Heart right ventricle (tissue), 16 donors: ENCODE data around the gene TUFM. TPM values are rescaled to one million over a fixed set of nuclear protein-coding genes. Genes with fewer than 3 reads are reported as not detected.

Source experiments
- ATAC-seq, 8 donors: fragments of 200-7000 bp; cut with Tn5 transposase; one replicate each; pipeline ENCODE4 v1.9.1; 2020; ENCODE audit warnings: mild to moderate bottlenecking in 8 of 8, moderate library complexity in 8 of 8, moderate number of reproducible peaks in 1 of 8
- DNase-seq, 2 donors: peaks; one replicate each; pipeline ENCODE4 v3.0.0-alpha.2; 2020
- H3K27ac ChIP-seq, 10 donors: fragments of 200-600 bp; sonication (generic) in 2 of 10; one replicate each; pipeline versions ENCODE4 v1.5.0 to v1.8.0; 2020 to 2022; ENCODE audit warnings: mild to moderate bottlenecking in 3 of 10
- H3K27me3 ChIP-seq, 7 donors: fragments of 200-600 bp; one replicate each; pipeline ENCODE4 v1.8.0; 2021 to 2022; ENCODE audit warnings: mild to moderate bottlenecking in 2 of 7
- H3K36me3 ChIP-seq, 9 donors: fragments of 200-600 bp; sonication (generic) in 1 of 9; one replicate each; pipeline versions ENCODE4 v1.5.0 to v1.8.0; 2020 to 2022; ENCODE audit warnings: mild to moderate bottlenecking in 2 of 9
- H3K4me1 ChIP-seq, 9 donors: fragments of 200-600 bp; sonication (generic) in 1 of 9; one replicate each; pipeline versions ENCODE4 v1.5.0 to v1.8.0; 2020 to 2022; ENCODE audit warnings: mild to moderate bottlenecking in 4 of 9
- H3K4me3 ChIP-seq, 10 donors: fragments of 200-600 bp; sonication (generic) in 2 of 10; one replicate each; pipeline versions ENCODE4 v1.5.0 to v1.8.0; 2020 to 2022; ENCODE audit warnings: mild to moderate bottlenecking in 7 of 10, moderate library complexity in 2 of 10
- H3K9me3 ChIP-seq, 11 donors: fragments of 200-600 bp in 10 of 11; sonication (generic) in 2 of 11; one replicate each; pipeline versions ENCODE4 v1.5.0 to v1.8.0; 2013 to 2022; ENCODE audit warnings: mild to moderate bottlenecking in 2 of 11, control low read depth in 1 of 11, moderate library complexity in 1 of 11
- CTCF ChIP-seq, 9 donors: fragments of 200-600 bp; sonication (generic) in 2 of 9; IDR thresholded peaks; one replicate each; pipeline versions ENCODE4 v1.5.0 to v1.8.0; 2021 to 2022; ENCODE audit warnings: antibody characterized with exemption in 9 of 9, mild to moderate bottlenecking in 5 of 9, moderate library complexity in 1 of 9
- WGBS, 2 donors: extraction: QIAGEN DNeasy Blood & Tissue Kit; methylation state at CpG; one replicate each; pipeline ENCODE4 v1.1.7; 2013; ENCODE audit warnings: inconsistent platforms in 1 of 2; 5-methylcytosine and 5-hydroxymethylcytosine counted together
- intact Hi-C, 10 donors: fragments of 100-400 bp; cut with DNase I; formaldehyde crosslinking; loops; one replicate each; pipeline versions ENCODE4 v1.11.1 to v1.14.2; 2022
- polyA plus RNA-seq, 2 donors: library from polyadenylated mRNA; stranded (reverse); fragments of 200-250 nt; gene quantifications; one replicate each; pipeline ENCODE4 v1.2.3, GENCODE V29; 2013
- total RNA-seq, 10 donors: library from RNA; stranded (reverse); fragmentation: NEBNext Ultra II Directional in 3 of 10; extraction: Animal tissue kit (Norgen Biotek cat#: 25700) in 3 of 10; gene quantifications; one replicate each; pipeline versions ENCODE4 v1.2.1 to v1.2.4, GENCODE V29; 2021 to 2023
- donor health status: Arrhythmogenic right ventricular cardiomyopathy.
- donor health status: ischemic (EF 13 %, LVEDD 7.1; RV severe dilation, severe dysfunction).
- donor health status: healthy with polysubstance abuse.
- donor health status: DM: no; HTN: yes; CAD: no.
- donor health status: DM: no; HTN: no; CAD: no.
- donor health status: ischemic (EF 25% LVEDD 6.9; RV normal size, moderate dysfunction).
- donor health status: ischemic (EF 25% LVEDD 5.7; RV mildly dilated, moderate dysfunction).
- donor health status: healthy.
- donor health status: DM: yes; HTN: yes; CAD: no.
- donor health status: Ischemic cardiomyopathy.
- donor health status: ischemic (EF 35%, LVEDD 5.7; RV mildly dilated, moderate dysfunction).
- donor health status: nonischemic (EF 11% LVEDD 7.7; RV severe dilation, severe dysfunction).
- donor health status: DM: yes; HTN: yes; CAD: no.
- donor health status: PGD.
- donor health status: ischemic (EF 29% LVEDD 5.4; RV normal size, mild dysfunction).
- donor health status: nonischemic (EF 23%, LVEDD 6.1; RV moderate dilation, normal function).

The TUFM gene
- total and polyA plus RNA-seq, 12 donors = 193 to 362 (median 242) TPM

DNA sequence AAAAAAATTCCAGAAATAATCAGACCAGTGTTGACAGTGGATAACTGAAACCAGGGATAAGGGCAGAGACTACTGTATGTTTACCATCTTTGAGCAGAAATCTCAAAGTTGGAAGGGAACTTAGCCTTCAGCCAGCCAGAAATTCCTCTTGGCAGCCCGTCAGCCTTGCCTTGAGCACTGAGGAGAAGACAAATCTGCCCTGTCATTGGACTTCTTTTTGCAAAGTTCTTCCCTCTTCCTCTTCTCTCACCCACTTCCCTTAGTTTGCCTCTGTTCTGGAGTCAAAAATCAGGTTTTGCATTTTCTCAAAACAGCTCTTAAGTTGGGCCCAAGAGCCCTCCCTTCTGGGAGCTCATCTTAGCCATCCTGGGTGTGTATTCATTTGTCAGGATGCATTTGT is 6.2 kb downstream of the TUFM start:
- peaks cover 0 to 6% (median 2%) of the 10 kb centered on the region in 9 donors for H3K4me1 ChIP-seq
- H3K4me3 ChIP-seq = no peak overlapping the region
- H3K9me3 ChIP-seq = no peaks in the 10 kb centered on the region
- H3K27ac ChIP-seq = no peak overlapping the region
- DNase-seq = no peak
- intact Hi-C loops = no loop called here
- TF ChIP-seq CTCF (IDR thresholded peaks at IDR 0.05) = no peak
- ATAC-seq = no peak
- WGBS, 2 donors = 26 to 74% methylated on average over 1 of the region's 1 CpG
- peaks cover 6 to 87% (median 59%) of the 10 kb centered on the region in 9 donors for H3K36me3 ChIP-seq
- no peaks in the 10 kb centered on the region for H3K27me3 ChIP-seq

- H3K27ac ChIP-seq = no peak overlapping the region
- TF ChIP-seq CTCF (IDR thresholded peaks at IDR 0.05) = no peak
Measured at GRCh38 chr16:28839004-28839639, 7.0 kb downstream of the TUFM start.

DNA sequence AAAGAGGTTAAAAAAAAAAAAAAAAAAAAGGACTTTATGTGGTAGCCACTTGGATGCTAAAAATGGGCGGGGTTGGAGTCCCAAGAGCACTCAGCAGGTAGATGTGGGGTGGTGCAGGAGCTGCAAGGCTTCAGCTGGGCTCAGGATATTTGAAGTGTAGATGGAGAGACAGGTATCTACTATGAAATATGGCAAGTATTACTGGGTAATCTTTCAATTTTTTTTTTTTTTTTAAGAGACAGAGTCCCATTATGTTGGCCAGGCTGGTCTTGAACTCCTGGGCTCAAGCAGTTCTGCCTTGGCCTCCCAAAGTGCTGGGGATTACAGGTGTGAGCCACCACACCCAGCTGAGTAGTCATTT is 7.6 kb downstream of the TUFM start:
- no peak for TF ChIP-seq CTCF (IDR thresholded peaks at IDR 0.05)
- H3K27ac ChIP-seq = no peak overlapping the region
- no peaks in the 10 kb centered on the region for H3K27me3 ChIP-seq
- 92 to 95% methylated on average over 1 of the region's 1 CpG for WGBS, 2 donors
- no peak for DNase-seq
- no peak for ATAC-seq
- H3K4me3 ChIP-seq = no peak overlapping the region
- no peaks in the 10 kb centered on the region for H3K9me3 ChIP-seq
- intact Hi-C loops = no loop called here
- peaks cover 15 to 87% (median 61%) of the 10 kb centered on the region in 9 donors for H3K36me3 ChIP-seq
- H3K4me1 ChIP-seq = no peaks in the 10 kb centered on the region

More at GRCh38 chr16:28839004-28839639, 7.0 kb downstream of the TUFM start:
- no peaks in the 10 kb centered on the region for H3K4me1 ChIP-seq
- no peak for DNase-seq
- WGBS, 2 donors = 93 to 96% methylated on average over 14 of the region's 14 CpGs
- H3K4me3 ChIP-seq = no peak overlapping the region
- peaks cover 13 to 87% (median 61%) of the 10 kb centered on the region in 9 donors for H3K36me3 ChIP-seq
- H3K9me3 ChIP-seq = no peaks in the 10 kb centered on the region
- intact Hi-C loops = no loop called here
- H3K27me3 ChIP-seq = no peaks in the 10 kb centered on the region
- ATAC-seq = no peak

DNA sequence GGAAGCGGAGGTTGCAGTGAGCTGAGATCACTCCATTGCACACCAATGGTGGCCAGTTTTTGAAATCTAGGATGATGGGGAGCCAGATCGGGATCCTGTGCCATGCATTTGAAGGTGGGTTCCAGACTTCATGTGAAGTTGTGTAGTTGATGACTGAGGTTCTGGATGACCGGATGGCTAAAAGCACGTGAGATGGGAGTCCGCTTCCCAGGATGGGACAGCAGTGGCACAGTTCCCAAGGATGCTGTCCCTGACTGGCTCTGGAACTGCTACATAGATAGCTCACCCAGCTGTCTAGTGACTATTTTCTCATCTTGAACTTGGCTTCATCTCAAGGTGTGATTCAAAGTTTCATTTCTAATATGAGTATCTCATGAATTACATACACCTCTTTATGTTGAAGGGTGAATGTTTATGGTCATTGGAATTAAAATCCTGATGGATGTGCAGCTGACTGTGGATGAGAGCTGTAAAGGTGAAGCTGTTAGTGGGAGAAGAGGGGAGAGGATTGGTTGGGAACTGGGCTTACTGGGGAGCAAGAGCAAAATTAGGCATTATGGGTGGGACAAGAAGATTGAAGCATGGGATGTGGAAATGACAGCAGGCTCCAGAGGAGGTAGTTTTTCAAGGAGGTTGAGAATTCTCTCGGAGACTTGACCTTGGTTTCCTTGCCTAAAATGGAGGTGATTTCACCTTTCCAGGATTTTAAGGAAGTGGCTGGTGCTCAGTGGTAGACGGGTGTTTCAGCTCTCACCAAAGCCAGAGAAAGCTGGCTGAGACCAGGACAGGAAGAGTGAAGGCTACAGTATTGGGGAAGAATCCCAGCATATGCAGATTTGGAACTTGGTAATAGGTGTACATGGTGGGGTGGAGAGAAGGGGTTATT is 8.2 kb downstream of the TUFM start:
- H3K27ac ChIP-seq = no peak overlapping the region
- ATAC-seq (no peak), DNase-seq (no peak)
- no peaks in the 10 kb centered on the region for H3K9me3 ChIP-seq
- WGBS, 2 donors = 86 to 90% methylated on average over 7 of the region's 7 CpGs
- H3K36me3 ChIP-seq = peaks cover 15 to 87% (median 61%) of the 10 kb centered on the region in 9 donors
- intact Hi-C loops = no loop called here
- H3K4me1 ChIP-seq = no peaks in the 10 kb centered on the region
- H3K27me3 ChIP-seq = no peaks in the 10 kb centered on the region
- no peak overlapping the region for H3K4me3 ChIP-seq
- TF ChIP-seq CTCF (IDR thresholded peaks at IDR 0.05) = no peak
